SH-SY5Y (cell line): ENCODE results near the gene PRSS21.

Source experiments
- GATA2 ChIP-seq: IDR thresholded peaks from 2 replicates; pipeline ENCODE4 v1.6.1; 2011; ENCODE audit warnings: mild to moderate bottlenecking, low read depth, low read length
- GATA3 ChIP-seq: IDR thresholded peaks from 2 replicates; pipeline ENCODE4 v1.6.1; 2011; ENCODE audit warnings: low read depth, mild to moderate bottlenecking, low read length, moderate library complexity

- TF ChIP-seq GATA2 (no peak), GATA3 (no peak)
These were observed 17.7 kb upstream of the PRSS21 start for GRCh38 chr16:2799205-2799858.
